Measurements from ENCODE around the gene SPRYD3. TPM values are rescaled to one million over a fixed set of nuclear protein-coding genes. Genes with fewer than 3 reads are reported as not detected.

Gene SPRYD3
- total RNA-seq, 1 experiment from 2014 or later, result 8.2 TPM

DNA sequence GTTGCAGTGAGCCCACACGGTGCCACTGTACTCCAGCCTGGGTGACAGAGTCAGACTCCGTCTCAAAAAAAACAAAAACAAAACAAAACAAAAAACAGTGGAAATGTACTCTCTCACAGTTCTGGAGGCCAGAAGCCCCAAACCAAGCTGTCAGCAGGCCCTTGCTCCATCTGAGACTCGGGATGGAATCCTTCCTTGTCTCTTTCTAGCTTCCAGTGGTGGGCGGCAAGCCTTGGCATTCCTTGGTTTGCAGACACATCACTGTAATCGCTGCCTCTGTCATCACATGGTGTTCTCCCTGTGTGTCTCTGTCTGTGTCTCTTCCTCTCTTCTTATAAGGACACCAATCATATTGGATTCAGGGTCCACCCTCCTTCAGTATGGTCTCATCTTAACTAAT is 22.9 kb downstream of the SPRYD3 start:
- no peak for DNase-seq
- no peak overlapping the region for H3K4me3 Mint-ChIP-seq (ENCODE audit: unreplicated experiment)
- no peaks in the 10 kb centered on the region for H3K36me3 ChIP-seq (ENCODE audit: control insufficient read depth, insufficient read depth, low read length)
- ChIA-PET POLR2A (no interaction called here), CTCF (interaction anchor here (2.1 kb wide), 1 partner anchor 10 kb away, joined by 8 read pairs; no protein-coding TSS in a partner anchor)
- intact Hi-C loops (cut with micrococcal nuclease; ENCODE audit: unreplicated experiment), result no loop called here
- H3K9me3 Mint-ChIP-seq (ENCODE audit: unreplicated experiment), result no peaks in the 10 kb centered on the region
- no TSS peak for BruUV-seq (replicated peaks)
- H3K4me1 ChIP-seq, result peaks cover 20% of the 10 kb centered on the region
- peaks cover 14% of the 10 kb centered on the region for H3K4me1 Mint-ChIP-seq (ENCODE audit: low read depth, unreplicated experiment)
- TF ChIP-seq, protein P1, sequence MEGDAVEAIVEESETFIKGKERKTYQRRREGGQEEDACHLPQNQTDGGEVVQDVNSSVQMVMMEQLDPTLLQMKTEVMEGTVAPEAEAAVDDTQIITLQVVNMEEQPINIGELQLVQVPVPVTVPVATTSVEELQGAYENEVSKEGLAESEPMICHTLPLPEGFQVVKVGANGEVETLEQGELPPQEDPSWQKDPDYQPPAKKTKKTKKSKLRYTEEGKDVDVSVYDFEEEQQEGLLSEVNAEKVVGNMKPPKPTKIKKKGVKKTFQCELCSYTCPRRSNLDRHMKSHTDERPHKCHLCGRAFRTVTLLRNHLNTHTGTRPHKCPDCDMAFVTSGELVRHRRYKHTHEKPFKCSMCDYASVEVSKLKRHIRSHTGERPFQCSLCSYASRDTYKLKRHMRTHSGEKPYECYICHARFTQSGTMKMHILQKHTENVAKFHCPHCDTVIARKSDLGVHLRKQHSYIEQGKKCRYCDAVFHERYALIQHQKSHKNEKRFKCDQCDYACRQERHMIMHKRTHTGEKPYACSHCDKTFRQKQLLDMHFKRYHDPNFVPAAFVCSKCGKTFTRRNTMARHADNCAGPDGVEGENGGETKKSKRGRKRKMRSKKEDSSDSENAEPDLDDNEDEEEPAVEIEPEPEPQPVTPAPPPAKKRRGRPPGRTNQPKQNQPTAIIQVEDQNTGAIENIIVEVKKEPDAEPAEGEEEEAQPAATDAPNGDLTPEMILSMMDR (IDR thresholded peaks at IDR 0.05; ENCODE audit: insufficient read depth in 1 of 2, low read depth in 1 of 2, low read length in 1 of 2, severe bottlenecking in 1 of 2, unreplicated experiment in 1 of 2), result no peak
- peaks cover 29% of the 10 kb centered on the region for H3K36me3 Mint-ChIP-seq (ENCODE audit: insufficient read depth, unreplicated experiment)
- no peaks in the 10 kb centered on the region for H3K27me3 Mint-ChIP-seq (ENCODE audit: insufficient read depth, unreplicated experiment)
- H3K4me3 ChIP-seq (ENCODE audit: low read depth, low read length), result no peak overlapping the region
- no peaks in the 10 kb centered on the region for H3K27me3 ChIP-seq (replicated peaks; ENCODE audit: control insufficient read depth, insufficient read depth, low read length)
- H3K27ac Mint-ChIP-seq (ENCODE audit: unreplicated experiment), result no peak overlapping the region
- no peaks in the 10 kb centered on the region for H3K9me3 ChIP-seq

DNA sequence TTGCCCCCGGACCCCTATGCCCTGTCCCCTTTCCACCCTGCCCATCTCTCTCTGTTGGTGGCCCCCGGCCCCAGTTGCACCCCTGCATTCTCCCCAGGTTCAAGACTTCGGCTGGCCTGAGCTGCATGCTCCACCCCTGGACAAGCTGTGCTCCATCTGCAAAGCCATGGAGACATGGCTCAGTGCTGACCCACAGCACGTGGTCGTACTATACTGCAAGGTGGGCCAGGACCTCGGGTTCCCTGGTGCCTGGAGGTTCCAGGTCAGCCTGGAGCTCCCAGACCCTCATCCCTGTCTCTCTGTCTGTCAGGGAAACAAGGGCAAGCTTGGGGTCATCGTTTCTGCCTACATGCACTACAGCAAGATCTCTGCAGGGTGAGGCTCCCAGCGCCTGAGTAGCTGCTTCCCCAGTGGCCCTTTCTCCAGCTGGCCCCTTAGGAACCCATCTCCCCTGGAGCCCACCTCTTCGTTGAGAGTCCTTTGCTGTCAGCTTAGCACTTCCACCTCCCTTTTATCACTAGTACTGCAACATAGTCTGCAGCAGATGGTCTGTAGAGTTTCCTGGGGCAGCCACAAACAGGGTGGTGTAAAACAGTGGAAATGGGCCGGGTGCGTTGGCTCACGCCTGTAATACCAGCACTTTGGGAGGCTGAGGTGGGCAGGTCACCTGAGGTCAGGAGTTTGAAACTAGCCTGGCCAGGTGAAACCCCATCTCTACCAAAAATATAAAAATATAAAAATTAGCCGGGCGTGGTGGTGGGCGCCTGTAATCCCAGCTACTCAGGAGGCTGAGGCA is 23.5 kb downstream of the SPRYD3 start:
- DNase-seq, result no peak
- Mint-ChIP-seq H3K4me3 (ENCODE audit: unreplicated experiment) (no peak overlapping the region), H3K27me3 (ENCODE audit: insufficient read depth, unreplicated experiment) (no peaks in the 10 kb centered on the region), H3K27ac (ENCODE audit: unreplicated experiment) (peak overlapping the region; percentile 50), H3K9me3 (ENCODE audit: unreplicated experiment) (no peaks in the 10 kb centered on the region), H3K36me3 (ENCODE audit: insufficient read depth, unreplicated experiment) (peaks cover 25% of the 10 kb centered on the region), H3K4me1 (ENCODE audit: low read depth, unreplicated experiment) (peaks cover 14% of the 10 kb centered on the region)
- H3K27me3 ChIP-seq (replicated peaks; ENCODE audit: control insufficient read depth, insufficient read depth, low read length), result no peaks in the 10 kb centered on the region
- H3K9me3 ChIP-seq, result no peaks in the 10 kb centered on the region
- ChIA-PET CTCF (interaction anchor here (2.3 kb wide), 1 partner anchor 10 kb away, joined by 32 read pairs; no protein-coding TSS in a partner anchor), POLR2A (no interaction called here)
- no peaks in the 10 kb centered on the region for H3K36me3 ChIP-seq (ENCODE audit: control insufficient read depth, insufficient read depth, low read length)
- H3K4me3 ChIP-seq (ENCODE audit: low read depth, low read length), result no peak overlapping the region
- peaks cover 26% of the 10 kb centered on the region for H3K4me1 ChIP-seq
- TF ChIP-seq, protein P1 (IDR thresholded peaks at IDR 0.05; ENCODE audit: insufficient read depth in 1 of 2, low read depth in 1 of 2, low read length in 1 of 2, severe bottlenecking in 1 of 2, unreplicated experiment in 1 of 2), result no peak
- intact Hi-C loops (cut with micrococcal nuclease; ENCODE audit: unreplicated experiment), result no loop called here
- no TSS peak for BruUV-seq (replicated peaks)

DNA sequence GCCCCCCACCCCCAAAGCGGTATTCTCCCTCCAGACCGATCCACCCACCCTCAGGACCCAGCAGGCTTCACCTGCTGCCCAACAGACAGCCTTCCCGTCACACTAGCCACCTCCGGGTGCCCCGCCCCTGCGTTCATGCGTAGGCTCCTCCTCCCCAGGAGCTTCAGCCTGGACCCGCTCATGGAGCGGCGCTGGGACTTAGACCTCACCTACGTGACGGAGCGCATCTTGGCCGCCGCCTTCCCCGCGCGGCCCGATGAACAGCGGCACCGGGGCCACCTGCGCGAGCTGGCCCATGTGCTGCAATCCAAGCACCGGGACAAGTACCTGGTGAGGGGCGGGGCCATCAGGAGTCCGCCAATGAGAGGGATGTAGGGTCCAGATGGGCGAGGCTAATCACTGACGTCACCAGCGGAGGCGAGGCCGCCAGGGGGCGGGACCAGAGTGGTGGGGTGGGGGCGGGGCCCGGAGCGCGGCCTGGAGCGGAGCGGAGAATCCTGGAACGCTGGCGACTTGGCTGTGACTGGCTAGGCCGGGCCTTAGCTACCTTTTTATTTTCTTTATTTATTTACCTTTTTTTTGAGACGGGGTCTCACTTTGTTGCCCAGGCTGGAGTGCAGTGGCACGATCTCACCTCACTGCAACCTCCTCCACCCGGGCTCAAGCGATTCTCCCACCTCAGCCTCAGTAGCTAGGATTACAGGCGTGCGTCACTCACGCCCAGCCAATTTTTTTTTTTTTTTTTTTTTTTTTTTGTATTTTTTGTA is 24.9 kb downstream of the SPRYD3 start:
- Mint-ChIP-seq H3K27me3 (ENCODE audit: insufficient read depth, unreplicated experiment) (no peaks in the 10 kb centered on the region), H3K27ac (ENCODE audit: unreplicated experiment) (peak overlapping the region; percentile 97), H3K36me3 (ENCODE audit: insufficient read depth, unreplicated experiment) (peaks cover 20% of the 10 kb centered on the region), H3K9me3 (ENCODE audit: unreplicated experiment) (no peaks in the 10 kb centered on the region), H3K4me3 (ENCODE audit: unreplicated experiment) (peak overlapping the region; percentile 98), H3K4me1 (ENCODE audit: low read depth, unreplicated experiment) (peaks cover 14% of the 10 kb centered on the region)
- no peaks in the 10 kb centered on the region for H3K36me3 ChIP-seq (ENCODE audit: control insufficient read depth, insufficient read depth, low read length)
- no peaks in the 10 kb centered on the region for H3K27me3 ChIP-seq (replicated peaks; ENCODE audit: control insufficient read depth, insufficient read depth, low read length)
- peak; percentile 96 to 98 for DNase-seq
- H3K9me3 ChIP-seq, result no peaks in the 10 kb centered on the region
- POLR2A ChIA-PET, result interaction anchor here (0.5 to 1.6 kb wide), 9 partner anchors 19 to 573 kb away, joined by 3 to 12 read pairs (median 3); partner anchors contain the start of genes EIF4B, PFDN5, SOAT2 and SPRYD3
- TF ChIP-seq, protein P1 (IDR thresholded peaks at IDR 0.05; ENCODE audit: insufficient read depth in 1 of 2, low read depth in 1 of 2, low read length in 1 of 2, severe bottlenecking in 1 of 2, unreplicated experiment in 1 of 2), result no peak
- intact Hi-C loops (cut with micrococcal nuclease; ENCODE audit: unreplicated experiment), result no loop called here
- peak overlapping the region; percentile 78 for H3K4me3 ChIP-seq (ENCODE audit: low read depth, low read length)
- no TSS peak for BruUV-seq (replicated peaks)
- peaks cover 40% of the 10 kb centered on the region for H3K4me1 ChIP-seq
- CTCF ChIA-PET, result interaction anchor here (0.5 to 2.3 kb wide), 21 partner anchors 9 to 354 kb away, joined by 3 to 32 read pairs (median 5); partner anchors contain the start of genes AAAS, EIF4B, SOAT2 and SPRYD3

Data from Caco-2 (cell line).